ENCODE data around the gene FBXO17.
"Not testable (repeated sequence)": the region's sequence is repeated elsewhere in the genome, so short reads cannot be mapped to it uniquely, and the experiment has no call there.

Gene FBXO17

GRCh38 chr19:38942471-38943181, 32.9 kb downstream of the FBXO17 start:
- DNase-seq (ENCODE audit: low read depth): no peak

- DNase-seq (ENCODE audit: low read depth): no peak
These were observed 33.6 kb downstream of the FBXO17 start for GRCh38 chr19:38941979-38942378.

GRCh38 chr19:38941466-38941865, 34.1 kb downstream of the FBXO17 start:
- not testable (repeated sequence) for DNase-seq (ENCODE audit: low read depth)

GRCh38 chr19:38939957-38940356, 35.6 kb downstream of the FBXO17 start:
- no peak for DNase-seq (ENCODE audit: low read depth)

- DNase-seq (ENCODE audit: low read depth): no peak
These were observed 42.0 kb downstream of the FBXO17 start for GRCh38 chr19:38933544-38933943.

- no peak for DNase-seq (ENCODE audit: low read depth)
These were observed 42.9 kb downstream of the FBXO17 start for GRCh38 chr19:38932425-38933179.

- no peak for DNase-seq (ENCODE audit: low read depth)
These were observed 44.1 kb downstream of the FBXO17 start for GRCh38 chr19:38931521-38931793.

GRCh38 chr19:38930776-38931520, 44.6 kb downstream of the FBXO17 start, which contains the start of gene MRPS12:
Gene MRPS12 (plus strand): TSS chr19:38930944. CDS start chr19:38931295, 351 bp downstream.
- peak; percentile 95 for DNase-seq (ENCODE audit: low read depth)

- DNase-seq (ENCODE audit: low read depth): peak; percentile 87
These were observed 45.4 kb downstream of the FBXO17 start, which contains the start of gene SARS2 for GRCh38 chr19:38929929-38930775. Gene SARS2 (minus strand): TSS chr19:38930763. CDS start chr19:38930736, 27 bp downstream.

GRCh38 chr19:38928391-38929001, 47.0 kb downstream of the FBXO17 start:
- no peak for DNase-seq (ENCODE audit: low read depth)

- DNase-seq (ENCODE audit: low read depth): no peak
These were observed 51.2 kb downstream of the FBXO17 start for GRCh38 chr19:38924388-38924787.

GRCh38 chr19:38922482-38922881, 53.1 kb downstream of the FBXO17 start:
- DNase-seq (ENCODE audit: low read depth): no peak

- DNase-seq (ENCODE audit: low read depth): no peak
These were observed 53.9 kb downstream of the FBXO17 start for GRCh38 chr19:38921420-38922274.

GRCh38 chr19:38920602-38921419, 54.7 kb downstream of the FBXO17 start:
- no peak for DNase-seq (ENCODE audit: low read depth)

- no peak for DNase-seq (ENCODE audit: low read depth)
These were observed 55.5 kb downstream of the FBXO17 start for GRCh38 chr19:38919837-38920601.

GRCh38 chr19:38918526-38918925, 57.0 kb downstream of the FBXO17 start:
- DNase-seq (ENCODE audit: low read depth): no peak

GRCh38 chr19:38917921-38918491, 57.5 kb downstream of the FBXO17 start:
- no peak for DNase-seq (ENCODE audit: low read depth)

GRCh38 chr19:38917516-38917915, 58.0 kb downstream of the FBXO17 start:
- DNase-seq (ENCODE audit: low read depth): no peak

Measured in activated T-helper 9 cell treated with anti-CD3 and anti-CD28 coated beads, Interleukin-2, amount 50 U/mL, for 16 hours (primary cell).